Glutamatergic neuron (in vitro differentiated cells): Measurements from ENCODE around the gene MAST4. TPM values are rescaled to one million over a fixed set of nuclear protein-coding genes. Genes with fewer than 3 reads are reported as not detected.

Experiments used
- DNase-seq: peaks from one replicate; pipeline ENCODE4 v3.0.0; 2022
- H3K27ac Mint-ChIP-seq: one replicate; pipeline ENCODE4 v1.8.0; 2020; ENCODE audit warnings: mild to moderate bottlenecking, mixed read lengths, inconsistent platforms; ENCODE audit not compliant: unreplicated experiment
- H3K27me3 Mint-ChIP-seq: one replicate; pipeline ENCODE4 v1.8.0; 2020; ENCODE audit warnings: mild to moderate bottlenecking, moderate library complexity, mixed read lengths, inconsistent platforms; ENCODE audit not compliant: unreplicated experiment
- H3K36me3 Mint-ChIP-seq: one replicate; pipeline ENCODE4 v1.8.0; 2020; ENCODE audit warnings: mild to moderate bottlenecking, mixed read lengths, inconsistent platforms; ENCODE audit not compliant: unreplicated experiment
- H3K4me1 Mint-ChIP-seq: one replicate; pipeline ENCODE4 v1.8.0; 2020; ENCODE audit warnings: mild to moderate bottlenecking, low read depth, mixed read lengths, inconsistent platforms; ENCODE audit not compliant: unreplicated experiment
- H3K4me3 Mint-ChIP-seq: one replicate; pipeline ENCODE4 v1.8.0; 2020; ENCODE audit warnings: mild to moderate bottlenecking, mixed read lengths, inconsistent platforms; ENCODE audit not compliant: unreplicated experiment
- H3K9me3 Mint-ChIP-seq: one replicate; pipeline ENCODE4 v1.8.0; 2020; ENCODE audit warnings: mild to moderate bottlenecking, moderate library complexity, mixed read lengths, inconsistent platforms; ENCODE audit not compliant: unreplicated experiment
- total RNA-seq: library from RNA; stranded (reverse); fragmentation: NEBNext Ultra II Directional; extraction: Animal tissue kit (Norgen Biotek cat#: 25700); gene quantifications from one replicate; pipeline ENCODE4 v1.2.1, GENCODE V29; 2021; ENCODE audit not compliant: unreplicated experiment
- TF ChIP-seq, protein P1 (sequence below): fragments of 200-600 bp; sonication (generic); IDR thresholded peaks from one replicate; pipeline ENCODE4 v1.5.0; 2021; ENCODE audit not compliant: partially characterized antibody, unreplicated experiment

Gene MAST4
- total RNA-seq, 1 donor from 2014 or later: 11.5 TPM

DNA sequence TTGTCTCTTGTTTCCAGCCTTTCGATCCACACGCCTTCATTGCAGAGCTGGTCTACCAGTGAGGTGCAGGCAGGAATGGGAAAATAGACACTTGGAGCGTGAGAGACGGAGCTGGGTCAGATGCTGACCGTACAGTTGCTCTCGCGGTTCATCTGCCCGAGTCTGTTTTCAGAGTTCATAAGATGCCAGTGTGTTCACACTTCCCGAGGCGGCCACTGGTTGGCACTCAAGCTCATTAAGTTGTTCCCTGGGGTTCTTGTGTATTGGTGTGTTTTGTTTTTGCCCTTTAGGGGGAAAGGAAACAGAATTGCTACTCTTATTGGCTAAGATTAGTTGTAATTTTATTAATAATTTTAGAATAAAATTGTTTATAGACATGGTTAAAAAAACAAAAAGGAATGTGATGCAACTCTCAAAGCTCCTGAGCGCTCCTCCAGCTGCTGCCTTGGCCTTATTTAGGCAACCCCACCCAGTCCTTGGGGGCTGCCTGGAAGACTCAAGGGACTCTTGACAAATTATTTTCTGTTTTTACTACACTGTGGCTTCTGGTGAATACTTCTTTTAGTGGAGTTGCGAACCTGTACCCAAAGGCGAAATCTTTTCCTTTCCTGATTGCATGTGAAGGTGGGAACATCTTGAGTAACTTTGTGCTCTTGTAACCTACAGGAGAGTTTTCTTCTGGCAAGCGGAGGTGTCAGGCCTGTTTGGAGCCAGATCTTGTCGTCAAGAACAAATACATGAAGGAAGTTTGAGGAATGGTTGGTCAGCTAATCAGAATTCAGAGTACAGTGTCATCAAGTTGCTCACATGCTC is 146.1 kb downstream of the MAST4 start:
- DNase-seq: no peak
- Mint-ChIP-seq H3K27ac (no peak overlapping the region), H3K27me3 (peaks cover 2% of the 10 kb centered on the region), H3K4me3 (no peak overlapping the region), H3K4me1 (peaks cover 7% of the 10 kb centered on the region), H3K36me3 (peaks cover 6% of the 10 kb centered on the region), H3K9me3 (no peaks in the 10 kb centered on the region)
- TF ChIP-seq, protein P1, sequence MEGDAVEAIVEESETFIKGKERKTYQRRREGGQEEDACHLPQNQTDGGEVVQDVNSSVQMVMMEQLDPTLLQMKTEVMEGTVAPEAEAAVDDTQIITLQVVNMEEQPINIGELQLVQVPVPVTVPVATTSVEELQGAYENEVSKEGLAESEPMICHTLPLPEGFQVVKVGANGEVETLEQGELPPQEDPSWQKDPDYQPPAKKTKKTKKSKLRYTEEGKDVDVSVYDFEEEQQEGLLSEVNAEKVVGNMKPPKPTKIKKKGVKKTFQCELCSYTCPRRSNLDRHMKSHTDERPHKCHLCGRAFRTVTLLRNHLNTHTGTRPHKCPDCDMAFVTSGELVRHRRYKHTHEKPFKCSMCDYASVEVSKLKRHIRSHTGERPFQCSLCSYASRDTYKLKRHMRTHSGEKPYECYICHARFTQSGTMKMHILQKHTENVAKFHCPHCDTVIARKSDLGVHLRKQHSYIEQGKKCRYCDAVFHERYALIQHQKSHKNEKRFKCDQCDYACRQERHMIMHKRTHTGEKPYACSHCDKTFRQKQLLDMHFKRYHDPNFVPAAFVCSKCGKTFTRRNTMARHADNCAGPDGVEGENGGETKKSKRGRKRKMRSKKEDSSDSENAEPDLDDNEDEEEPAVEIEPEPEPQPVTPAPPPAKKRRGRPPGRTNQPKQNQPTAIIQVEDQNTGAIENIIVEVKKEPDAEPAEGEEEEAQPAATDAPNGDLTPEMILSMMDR: peak; percentile 26

DNA sequence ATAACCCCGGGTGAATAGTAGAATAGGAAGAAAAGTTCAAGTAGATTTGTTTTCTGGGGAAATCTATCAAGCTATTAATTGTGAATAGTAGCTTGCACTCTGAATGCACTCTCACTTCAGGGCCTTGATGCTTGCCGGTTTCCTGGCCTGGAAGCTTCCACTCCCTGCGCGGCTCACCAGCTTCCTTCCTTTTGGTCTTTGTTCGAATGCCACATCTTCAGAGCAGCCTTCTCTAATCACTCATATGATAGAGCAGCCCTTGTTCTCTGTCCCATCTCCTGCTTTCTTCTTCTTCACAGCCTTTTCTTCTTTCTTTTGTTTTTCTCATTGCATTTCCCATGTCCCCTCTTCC is 146.7 kb downstream of the MAST4 start:
- no peaks in the 10 kb centered on the region for H3K9me3 Mint-ChIP-seq
- peaks cover 2% of the 10 kb centered on the region for H3K27me3 Mint-ChIP-seq
- peaks cover 7% of the 10 kb centered on the region for H3K4me1 Mint-ChIP-seq
- no peak for DNase-seq
- TF ChIP-seq, protein P1: no peak
- no peak overlapping the region for H3K4me3 Mint-ChIP-seq
- no peak overlapping the region for H3K27ac Mint-ChIP-seq
- peaks cover 10% of the 10 kb centered on the region for H3K36me3 Mint-ChIP-seq

DNA sequence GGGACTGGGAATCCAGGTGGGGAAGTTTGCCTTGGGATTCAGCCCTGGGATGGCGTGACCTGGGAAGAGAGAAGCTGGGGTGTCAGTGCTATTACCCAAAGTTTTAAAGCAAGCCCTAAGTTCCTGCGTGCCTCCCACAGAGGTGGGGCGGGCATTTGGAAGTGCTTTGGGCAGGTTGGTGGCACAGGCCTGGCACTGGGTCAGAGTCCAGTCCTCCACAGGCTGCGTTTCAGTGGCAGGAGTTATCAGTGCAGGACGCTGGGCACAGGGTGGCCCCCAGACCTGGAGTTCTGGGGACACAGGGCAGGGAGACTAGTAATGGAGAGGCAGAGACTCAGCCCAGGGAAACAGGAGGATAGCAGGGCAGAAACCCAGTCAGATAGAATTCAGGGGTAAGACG is 147.2 kb downstream of the MAST4 start:
- peaks cover 12% of the 10 kb centered on the region for H3K36me3 Mint-ChIP-seq
- peaks cover 2% of the 10 kb centered on the region for H3K27me3 Mint-ChIP-seq
- TF ChIP-seq, protein P1: no peak
- no peak overlapping the region for H3K4me3 Mint-ChIP-seq
- no peak for DNase-seq
- peaks cover 7% of the 10 kb centered on the region for H3K4me1 Mint-ChIP-seq
- no peaks in the 10 kb centered on the region for H3K9me3 Mint-ChIP-seq
- no peak overlapping the region for H3K27ac Mint-ChIP-seq

DNA sequence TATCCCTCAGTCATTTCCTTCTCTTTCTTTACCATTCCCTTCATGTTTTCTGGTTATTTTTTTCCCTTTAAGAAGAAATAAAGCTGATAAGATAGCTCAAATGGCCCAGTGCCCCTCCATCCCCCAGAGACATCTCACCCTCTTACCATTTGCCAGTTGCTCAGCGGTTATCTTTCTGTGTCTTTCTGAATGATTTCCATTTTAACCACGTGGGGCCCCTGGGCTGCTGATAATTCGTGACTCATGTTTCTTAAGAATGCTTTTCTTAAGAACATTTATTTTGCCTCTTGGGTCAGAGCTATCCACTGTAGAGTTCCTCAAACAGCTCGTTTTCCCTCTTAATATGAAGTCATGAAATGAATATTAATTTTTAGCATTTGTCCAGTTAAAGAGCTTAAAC is 147.8 kb downstream of the MAST4 start:
- H3K4me3 Mint-ChIP-seq: no peak overlapping the region
- no peak overlapping the region for H3K27ac Mint-ChIP-seq
- TF ChIP-seq, protein P1: no peak
- no peak for DNase-seq
- H3K9me3 Mint-ChIP-seq: no peaks in the 10 kb centered on the region
- H3K36me3 Mint-ChIP-seq: peaks cover 12% of the 10 kb centered on the region
- peaks cover 2% of the 10 kb centered on the region for H3K27me3 Mint-ChIP-seq
- peaks cover 7% of the 10 kb centered on the region for H3K4me1 Mint-ChIP-seq

DNA sequence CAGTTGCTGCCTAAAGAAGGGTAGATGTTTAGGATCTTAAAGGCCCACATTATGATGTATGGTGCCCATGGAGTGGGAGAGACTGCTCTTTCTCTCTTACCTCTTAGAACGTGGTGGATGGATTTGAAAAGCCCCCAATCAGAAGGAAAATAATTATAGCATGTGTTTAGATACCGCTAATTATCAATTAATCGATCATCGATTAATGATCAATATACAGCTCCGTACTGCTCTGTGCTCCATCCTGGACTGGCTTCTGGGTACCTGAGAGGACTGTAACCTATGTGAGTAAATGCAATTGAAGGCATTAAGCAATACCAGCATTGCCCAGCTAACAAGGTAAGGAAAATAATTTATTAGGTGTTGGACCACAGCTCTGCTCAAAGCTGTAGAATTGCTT is 149.1 kb downstream of the MAST4 start:
- peaks cover 7% of the 10 kb centered on the region for H3K4me1 Mint-ChIP-seq
- TF ChIP-seq, protein P1: no peak
- peaks cover 2% of the 10 kb centered on the region for H3K27me3 Mint-ChIP-seq
- no peak for DNase-seq
- peaks cover 1% of the 10 kb centered on the region for H3K9me3 Mint-ChIP-seq
- peaks cover 22% of the 10 kb centered on the region for H3K36me3 Mint-ChIP-seq
- H3K4me3 Mint-ChIP-seq: no peak overlapping the region
- no peak overlapping the region for H3K27ac Mint-ChIP-seq
